ENCODE results near the gene TRDN. TPM values are rescaled to one million over a fixed set of nuclear protein-coding genes. Genes with fewer than 3 reads are reported as not detected.

The TRDN gene
- total and polyA plus RNA-seq, 10 donors = 0.03 to 0.20 (median 0.10) TPM; not detected in 7

GRCh38 chr6:123439371-123439770 is 197.4 kb downstream of the TRDN start:
- no peaks in the 10 kb centered on the region for H3K36me3 ChIP-seq
- no peaks in the 10 kb centered on the region for H3K27me3 ChIP-seq (replicated peaks in 1 of 7)
- peaks cover 0 to 9% (median 2%) of the 10 kb centered on the region in 8 donors for H3K9me3 ChIP-seq
- no peak for DNase-seq
- TF ChIP-seq POLR2A (IDR thresholded peaks at IDR 0.05) (no peak), CTCF (IDR thresholded peaks at IDR 0.05 in 8 of 11, conservative IDR thresholded peaks at IDR 0.05 in 3 of 11) (no peak), POLR2AphosphoS5 (IDR thresholded peaks at IDR 0.05) (no peak)
- intact Hi-C loops (cut with DNase I; ENCODE audit: low total_unique reads) = no loop called here
- no peak overlapping the region for H3K4me3 ChIP-seq
- H3K27ac ChIP-seq = no peak overlapping the region
- H3K4me1 ChIP-seq = no peaks in the 10 kb centered on the region
- WGBS, 5 donors = 42 to 57% (median 54%) methylated on average over 3 of the region's 3 CpGs

- TF ChIP-seq CTCF (IDR thresholded peaks at IDR 0.05 in 8 of 11, conservative IDR thresholded peaks at IDR 0.05 in 3 of 11) (no peak), POLR2A (IDR thresholded peaks at IDR 0.05) (no peak), POLR2AphosphoS5 (IDR thresholded peaks at IDR 0.05) (no peak)
- DNase-seq = no peak
- Histone ChIP-seq H3K27ac (no peak overlapping the region), H3K4me1 (no peaks in the 10 kb centered on the region), H3K36me3 (no peaks in the 10 kb centered on the region), H3K4me3 (no peak overlapping the region), H3K9me3 (no peaks in the 10 kb centered on the region), H3K27me3 (replicated peaks in 1 of 7) (no peaks in the 10 kb centered on the region)
- intact Hi-C loops (cut with DNase I; ENCODE audit: low total_unique reads) = no loop called here
These were observed 202.6 kb downstream of the TRDN start for GRCh38 chr6:123434186-123434585.

- intact Hi-C loops (cut with DNase I; ENCODE audit: low total_unique reads) = no loop called here
- 53 to 72% (median 62%) methylated on average over 3 of the region's 3 CpGs for WGBS, 5 donors
- TF ChIP-seq POLR2A (IDR thresholded peaks at IDR 0.05) (no peak), CTCF (IDR thresholded peaks at IDR 0.05 in 8 of 11, conservative IDR thresholded peaks at IDR 0.05 in 3 of 11) (no peak), POLR2AphosphoS5 (IDR thresholded peaks at IDR 0.05) (no peak)
- no peaks in the 10 kb centered on the region for H3K27me3 ChIP-seq (replicated peaks in 1 of 7)
- H3K36me3 ChIP-seq = no peaks in the 10 kb centered on the region
- no peak overlapping the region for H3K4me3 ChIP-seq
- DNase-seq = no peak
- no peaks in the 10 kb centered on the region for H3K9me3 ChIP-seq
- H3K4me1 ChIP-seq = no peaks in the 10 kb centered on the region
- no peak overlapping the region for H3K27ac ChIP-seq
These were observed 205.8 kb downstream of the TRDN start for GRCh38 chr6:123430970-123431369.

GRCh38 chr6:123427008-123427407 is 209.7 kb downstream of the TRDN start:
- Histone ChIP-seq H3K9me3 (no peaks in the 10 kb centered on the region), H3K4me1 (no peaks in the 10 kb centered on the region), H3K4me3 (no peak overlapping the region), H3K36me3 (no peaks in the 10 kb centered on the region), H3K27me3 (replicated peaks in 1 of 7) (no peaks in the 10 kb centered on the region), H3K27ac (no peak overlapping the region)
- intact Hi-C loops (cut with DNase I; ENCODE audit: low total_unique reads) = no loop called here
- 49 to 74% (median 59%) methylated on average over 1 of the region's 1 CpG for WGBS, 5 donors
- no peak for DNase-seq
- TF ChIP-seq POLR2AphosphoS5 (IDR thresholded peaks at IDR 0.05) (no peak), POLR2A (IDR thresholded peaks at IDR 0.05) (no peak), CTCF (IDR thresholded peaks at IDR 0.05 in 8 of 11, conservative IDR thresholded peaks at IDR 0.05 in 3 of 11) (no peak)
